IMR-90 (cell line): Measurements from ENCODE around the gene SH2B2. TPM values are rescaled to one million over a fixed set of nuclear protein-coding genes. Genes with fewer than 3 reads are reported as not detected.

Experiments
- ATAC-seq: fragments of 200-7000 bp; cut with Tn5 transposase; 2 replicates; pipeline ENCODE4 v1.9.1; 2020; ENCODE audit warnings: low read depth, mild to moderate bottlenecking, moderate library complexity
- BruUV-seq: library from RNA; stranded (reverse); fragments of 400-500 nt; replicated peaks from 2 replicates; lab custom pipeline; 2021; lab: Mats Ljungman, UMichigan
- CTCF ChIA-PET: fragments of 300-600 bp; formaldehyde crosslinking; extraction: SDS; loops from one replicate; lab custom pipeline; 2021; ENCODE audit warnings: antibody characterized with exemption; lab: Yijun Ruan, JAX
- POLR2A ChIA-PET: fragments of 300-600 bp; sonication (Branson Sonifier 250); formaldehyde crosslinking; loops from one replicate; lab custom pipeline; 2022; ENCODE audit warnings: antibody characterized with exemption; ENCODE audit not compliant: unreplicated experiment; lab: Charles Lee
- DNase-seq: peaks from one replicate; pipeline ENCODE4 v3.0.0; 2013
- H2AFZ ChIP-seq: replicated peaks from 2 replicates; pipeline ENCODE3; 2013; ENCODE audit warnings: low read length, mild to moderate bottlenecking; ENCODE audit not compliant: poor library complexity
- H2AK5ac ChIP-seq: 2 replicates; pipeline ENCODE4 v1.6.1; 2013; ENCODE audit warnings: low read depth, low read length, inconsistent platforms
- H2AK9ac ChIP-seq: replicated peaks from 2 replicates; pipeline ENCODE3; 2013; ENCODE audit warnings: mild to moderate bottlenecking, low read depth, low read length, moderate library complexity; ENCODE audit not compliant: poor library complexity
- H2BK120ac ChIP-seq: 2 replicates; pipeline ENCODE4 v1.6.1; 2013; ENCODE audit warnings: low read depth, low read length, inconsistent platforms
- H2BK15ac ChIP-seq: 3 replicates; pipeline ENCODE4 v1.6.1; 2013; ENCODE audit warnings: low read depth, low read length, inconsistent platforms
- H2BK20ac ChIP-seq: 2 replicates; pipeline ENCODE4 v1.6.1; 2013; ENCODE audit warnings: low read depth, mild to moderate bottlenecking, inconsistent platforms, low read length, moderate library complexity
- H2BK5ac ChIP-seq: 2 replicates; pipeline ENCODE4 v1.6.1; 2013; ENCODE audit warnings: mild to moderate bottlenecking, low read depth, low read length, inconsistent platforms; ENCODE audit not compliant: poor library complexity, severe bottlenecking
- H3K14ac ChIP-seq: replicated peaks from 2 replicates; pipeline ENCODE4 v1.6.1; 2013; ENCODE audit warnings: low read depth, low read length, inconsistent platforms
- H3K18ac ChIP-seq: 2 replicates; pipeline ENCODE4 v1.6.1; 2013; ENCODE audit warnings: low read depth, low read length, control low read depth
- H3K23ac ChIP-seq: 2 replicates; pipeline ENCODE4 v1.6.1; 2013; ENCODE audit warnings: low read depth, low read length, inconsistent platforms
- H3K27ac ChIP-seq: 2 replicates; pipeline ENCODE4 v1.5.1; 2013; ENCODE audit warnings: mild to moderate bottlenecking, control low read depth, low read length; ENCODE audit not compliant: insufficient read depth
- H3K27me3 ChIP-seq: 2 replicates; pipeline ENCODE4 v1.6.1; 2013; ENCODE audit warnings: low read length; ENCODE audit not compliant: control insufficient read depth, insufficient read depth
- H3K36me3 ChIP-seq: 2 replicates; pipeline ENCODE4 v1.6.1; 2013; ENCODE audit warnings: low read length, mixed read lengths; ENCODE audit not compliant: control insufficient read depth, insufficient read depth
- H3K4ac ChIP-seq: 2 replicates; pipeline ENCODE4 v1.6.1; 2013; ENCODE audit warnings: low read depth, low read length, inconsistent platforms
- H3K4me1 ChIP-seq: 2 replicates; pipeline ENCODE4 v1.6.1; 2013; ENCODE audit warnings: low read length, mixed read lengths; ENCODE audit not compliant: control insufficient read depth, insufficient read depth
- H3K4me2 ChIP-seq: 2 replicates; pipeline ENCODE4 v1.6.1; 2013; ENCODE audit warnings: low read depth, mild to moderate bottlenecking, control low read depth, low read length, moderate library complexity
- H3K4me3 ChIP-seq: 2 replicates; pipeline ENCODE4 v1.5.1; 2013; ENCODE audit warnings: low read depth, mild to moderate bottlenecking, control low read depth, low read length, moderate library complexity; ENCODE audit not compliant: insufficient read depth
- H3K56ac ChIP-seq: 2 replicates; pipeline ENCODE4 v1.6.1; 2013; ENCODE audit warnings: low read length, inconsistent platforms; ENCODE audit not compliant: insufficient read depth; ENCODE audit errors: extremely low read depth
- H3K79me1 ChIP-seq, 2 experiments: 2 replicates each; pipeline ENCODE4 v1.6.1; 2013; ENCODE audit warnings: low read length in 2 of 2, inconsistent platforms in 1 of 2, low read depth in 1 of 2
- H3K9ac ChIP-seq: 2 replicates; pipeline ENCODE4 v1.6.1; 2013; ENCODE audit warnings: low read depth, low read length, control low read depth
- H3K9me1 ChIP-seq: 2 replicates; pipeline ENCODE4 v1.6.1; 2013; ENCODE audit warnings: low read length, inconsistent platforms; ENCODE audit not compliant: insufficient read depth
- H3K9me3 ChIP-seq: 2 replicates; pipeline ENCODE4 v1.6.1; 2013; ENCODE audit warnings: low read length; ENCODE audit not compliant: control insufficient read depth, insufficient read depth
- H4K20me1 ChIP-seq: 2 replicates; pipeline ENCODE4 v1.6.1; 2013; ENCODE audit warnings: low read length, inconsistent platforms; ENCODE audit not compliant: insufficient read depth
- H4K5ac ChIP-seq: 2 replicates; pipeline ENCODE4 v1.6.1; 2013; ENCODE audit warnings: mild to moderate bottlenecking, low read depth, low read length, control low read depth
- H4K8ac ChIP-seq, 2 experiments: 2 replicates each; pipeline ENCODE4 v1.6.1; 2013; ENCODE audit warnings: low read depth in 2 of 2, low read length in 2 of 2, control low read depth in 1 of 2, inconsistent platforms in 1 of 2
- H4K91ac ChIP-seq: 2 replicates; pipeline ENCODE4 v1.6.1; 2013; ENCODE audit warnings: low read depth, low read length, inconsistent platforms; ENCODE audit not compliant: insufficient read depth
- CEBPB ChIP-seq: IDR thresholded peaks from 2 replicates; pipeline ENCODE4 v1.6.1; 2012; ENCODE audit warnings: low read depth, low read length, improper control_type of control experiment
- CHD1 ChIP-seq: IDR thresholded peaks from 2 replicates; pipeline ENCODE4 v1.6.1; 2012; ENCODE audit warnings: low read depth, low read length, improper control_type of control experiment
- ELK1 ChIP-seq: fragments of 150-350 bp; IDR thresholded peaks from 2 replicates; pipeline ENCODE4 v1.6.1; 2016; ENCODE audit warnings: low read depth, mild to moderate bottlenecking, low read length, moderate library complexity, borderline replicate concordance
- FOS ChIP-seq: fragments of 150-350 bp; IDR thresholded peaks from 2 replicates; pipeline ENCODE4 v1.6.1; 2016; ENCODE audit warnings: low read depth, low read length
- MAFK ChIP-seq: IDR thresholded peaks from 2 replicates; pipeline ENCODE4 v1.6.1; 2012; ENCODE audit warnings: low read depth, low read length, improper control_type of control experiment
- MAZ ChIP-seq: IDR thresholded peaks from 2 replicates; pipeline ENCODE4 v1.6.1; 2012; ENCODE audit warnings: low read depth, mild to moderate bottlenecking, low read length, improper control_type of control experiment, moderate library complexity, borderline replicate concordance
- MXI1 ChIP-seq: IDR thresholded peaks from 2 replicates; pipeline ENCODE4 v1.6.1; 2012; ENCODE audit warnings: low read depth, mild to moderate bottlenecking, low read length, moderate library complexity, borderline replicate concordance
- NFE2L2 ChIP-seq: fragments of 150-350 bp; IDR thresholded peaks from 2 replicates; pipeline ENCODE4 v1.6.1; 2016; ENCODE audit warnings: low read depth, mild to moderate bottlenecking, low read length
- POLR2A ChIP-seq: IDR thresholded peaks from 2 replicates; pipeline ENCODE4 v1.6.1; 2012; ENCODE audit warnings: mild to moderate bottlenecking, low read depth, low read length
- RAD21 ChIP-seq: IDR thresholded peaks from 2 replicates; pipeline ENCODE4 v1.6.1; 2012; ENCODE audit warnings: low read length, improper control_type of control experiment
- RCOR1 ChIP-seq: IDR thresholded peaks from 2 replicates; pipeline ENCODE4 v1.6.1; 2012; ENCODE audit warnings: mild to moderate bottlenecking, low read length, improper control_type of control experiment; ENCODE audit not compliant: insufficient replicate concordance
- RFX5 ChIP-seq: IDR thresholded peaks from 2 replicates; pipeline ENCODE4 v1.8.0; 2012; ENCODE audit warnings: low read depth, mild to moderate bottlenecking, low read length, moderate library complexity
- SMC3 ChIP-seq: fragments of 150-350 bp; IDR thresholded peaks from 2 replicates; pipeline ENCODE4 v1.6.1; 2016; ENCODE audit warnings: low read depth, mild to moderate bottlenecking, antibody characterized with exemption, low read length, moderate library complexity
- WGBS, 2 experiments: methylation state at CpG; one replicate each; pipeline versions ENCODE4 v1.1.5 to v1.1.7; 2013; ENCODE audit warnings: missing lambda C conversion rate in 2 of 2; ENCODE audit not compliant: insufficient read length in 1 of 2; ENCODE audit errors: extremely low coverage in 2 of 2; 5-methylcytosine and 5-hydroxymethylcytosine counted together
- dilution Hi-C: fragments of 300-500 bp; cut with HindIII; formaldehyde crosslinking; loops from one replicate; pipeline ENCODE4 v1.14.3; 2018; ENCODE audit warnings: low sequenced_read_pairs; ENCODE audit not compliant: unreplicated experiment
- in situ Hi-C: fragments of 300-500 bp; cut with MboI; formaldehyde crosslinking; loops from 3 replicates; pipeline ENCODE4 v1.14.3; 2019; ENCODE audit warnings: low sequenced_read_pairs, inconsistent platforms, mixed read lengths
- intact Hi-C: fragments of 100-400 bp; cut with micrococcal nuclease; formaldehyde crosslinking; loops from 2 replicates; pipeline ENCODE4 v1.10.0; 2022
- polyA plus RNA-seq, 3 experiments: library from polyadenylated mRNA; depleted of rRNA; stranded (reverse); fragments of >200 nt; gene quantifications; 2 replicates each; pipeline ENCODE4 v1.2.3, GENCODE V29; 2012; ENCODE audit warnings: low replicate concordance in 1 of 3
- total RNA-seq: library from RNA; depleted of rRNA; stranded (reverse); fragments of >200 nt; gene quantifications from 2 replicates; pipeline ENCODE4 v1.2.3, GENCODE V29; 2012
- TF ChIP-seq, protein P1 (sequence below): conservative IDR thresholded peaks from 2 replicates; pipeline ENCODE4 v1.5.1; 2012; ENCODE audit warnings: mild to moderate bottlenecking, low read depth, low read length, improper control_type of control experiment

Gene SH2B2
- total and polyA plus RNA-seq, 2 of the 4 experiments (the other 2 are of a cell fraction) = 0.36 to 0.99 TPM

DNA sequence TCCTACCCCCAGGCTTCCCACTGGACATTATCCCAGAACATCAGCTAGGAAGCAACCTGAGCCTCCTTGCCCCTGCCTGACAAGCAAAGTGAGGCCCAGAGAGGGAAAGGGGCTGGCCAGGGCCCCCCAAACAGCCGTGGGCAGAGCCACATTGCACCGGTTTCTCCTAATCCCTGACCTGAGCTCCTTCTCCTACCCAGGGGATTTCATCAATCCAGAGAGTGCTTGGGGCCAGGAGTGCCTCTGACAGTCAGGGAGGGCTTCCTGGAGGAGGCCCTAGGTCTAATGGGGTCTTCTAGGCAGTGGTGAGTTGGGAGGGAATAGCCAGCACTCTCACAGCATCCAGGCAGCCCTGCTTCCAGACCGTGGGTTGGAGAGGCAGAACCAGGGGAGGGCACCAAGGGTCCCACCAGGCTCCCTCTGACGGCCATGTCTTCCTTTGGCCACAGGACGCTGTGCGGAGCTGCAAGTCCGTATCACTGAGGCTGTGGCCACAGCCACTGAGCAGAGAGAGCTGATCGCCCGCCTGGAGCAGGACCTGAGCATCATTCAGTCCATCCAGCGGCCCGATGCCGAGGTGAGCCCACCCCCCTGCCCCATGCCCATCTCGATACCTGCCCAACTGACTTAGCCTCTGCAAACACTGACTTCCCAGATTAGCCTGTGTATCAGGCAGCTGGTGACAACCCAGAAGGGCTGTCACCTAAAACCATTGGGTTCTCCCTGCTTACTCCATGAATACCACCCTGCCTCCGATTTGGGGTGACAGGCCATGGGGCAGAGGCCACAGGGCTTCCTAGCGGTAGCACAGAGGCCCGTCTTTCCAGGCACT, 13.5 kb upstream of the SH2B2 start:
- no peak overlapping the region for H3K9ac ChIP-seq
- in situ Hi-C loops = loop anchor here (5.0 to 25.0 kb wide), 2 partner anchors 731 to 911 kb away; partner anchors contain the start of gene COL26A1
- no peak for TF ChIP-seq CHD1
- TF ChIP-seq NFE2L2 = no peak
- TF ChIP-seq POLR2A = no peak
- TF ChIP-seq, protein P1, sequence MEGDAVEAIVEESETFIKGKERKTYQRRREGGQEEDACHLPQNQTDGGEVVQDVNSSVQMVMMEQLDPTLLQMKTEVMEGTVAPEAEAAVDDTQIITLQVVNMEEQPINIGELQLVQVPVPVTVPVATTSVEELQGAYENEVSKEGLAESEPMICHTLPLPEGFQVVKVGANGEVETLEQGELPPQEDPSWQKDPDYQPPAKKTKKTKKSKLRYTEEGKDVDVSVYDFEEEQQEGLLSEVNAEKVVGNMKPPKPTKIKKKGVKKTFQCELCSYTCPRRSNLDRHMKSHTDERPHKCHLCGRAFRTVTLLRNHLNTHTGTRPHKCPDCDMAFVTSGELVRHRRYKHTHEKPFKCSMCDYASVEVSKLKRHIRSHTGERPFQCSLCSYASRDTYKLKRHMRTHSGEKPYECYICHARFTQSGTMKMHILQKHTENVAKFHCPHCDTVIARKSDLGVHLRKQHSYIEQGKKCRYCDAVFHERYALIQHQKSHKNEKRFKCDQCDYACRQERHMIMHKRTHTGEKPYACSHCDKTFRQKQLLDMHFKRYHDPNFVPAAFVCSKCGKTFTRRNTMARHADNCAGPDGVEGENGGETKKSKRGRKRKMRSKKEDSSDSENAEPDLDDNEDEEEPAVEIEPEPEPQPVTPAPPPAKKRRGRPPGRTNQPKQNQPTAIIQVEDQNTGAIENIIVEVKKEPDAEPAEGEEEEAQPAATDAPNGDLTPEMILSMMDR = no peak
- TF ChIP-seq CEBPB = no peak
- TF ChIP-seq MXI1 = no peak
- TF ChIP-seq RFX5 = no peak
- TF ChIP-seq SMC3 = no peak
- no peak for TF ChIP-seq MAZ
- no peak for TF ChIP-seq MAFK
- no peak for TF ChIP-seq FOS
- no peak for TF ChIP-seq RCOR1
- TF ChIP-seq RAD21 = no peak
- no peak for TF ChIP-seq ELK1

More for the DNA sequence above, 13.5 kb upstream of the SH2B2 start:
- H3K4me2 ChIP-seq = no peak overlapping the region
- no peak for DNase-seq
- no peak overlapping the region for H2BK15ac ChIP-seq
- H2BK120ac ChIP-seq = peak overlapping the region; percentile 20
- peaks cover 6% of the 10 kb centered on the region; the same call in 1 of the 2 replicates for H4K20me1 ChIP-seq
- H3K18ac ChIP-seq = no peak overlapping the region
- H2AK5ac ChIP-seq = peak overlapping the region; percentile 62; the same call in 1 of the 2 replicates
- ATAC-seq = no peak
- H4K5ac ChIP-seq = no peak overlapping the region
- 0 out of 2 replicates have a peak overlapping the region, but pooled peaks have one; percentile 5 for H3K27ac ChIP-seq
- POLR2A ChIA-PET = no interaction called here
- intact Hi-C loops = loop anchor here (1.0 to 2.0 kb wide), 4 partner anchors 459 to 731 kb away; no protein-coding TSS in a partner anchor
- H2AFZ ChIP-seq = peak overlapping the region; percentile 89
- no peaks in the 10 kb centered on the region for H3K27me3 ChIP-seq
- peaks cover 12% of the 10 kb centered on the region for H3K4me1 ChIP-seq
- 0 out of 2 replicates have a peak overlapping the region, but pooled peaks have one; percentile 37 for H4K91ac ChIP-seq
- no peak overlapping the region for H3K4me3 ChIP-seq
- peak overlapping the region; percentile 81 for H2AK9ac ChIP-seq
- peaks cover 4% of the 10 kb centered on the region; the same call in 1 of the 2 replicates for H3K9me1 ChIP-seq
- peak overlapping the region; percentile 73 for H2BK5ac ChIP-seq
- no peaks in the 10 kb centered on the region for H3K9me3 ChIP-seq
- H3K36me3 ChIP-seq = no peaks in the 10 kb centered on the region
- dilution Hi-C loops = no loop called here
- H3K56ac ChIP-seq = no peak overlapping the region
- H3K23ac ChIP-seq = 0 out of 2 replicates have a peak overlapping the region, but pooled peaks have one; percentile 3
- H3K14ac ChIP-seq = 0 out of 2 replicates have a peak overlapping the region, but pooled peaks have one; percentile 60
- BruUV-seq = no TSS peak
- H3K4ac ChIP-seq = peak overlapping the region; percentile 36; the same call in 1 of the 2 replicates
- 93% methylated on average over 3 of the region's 16 CpGs; no CpG with 5 or more reads in 1 of the 2 experiments for WGBS, 2 experiments
- peak overlapping the region in 1 of 2 experiments; percentile 66; a peak in 2 of 4 replicates for H4K8ac ChIP-seq
- CTCF ChIA-PET = interaction anchor here (1.0 kb wide), 3 partner anchors 12 to 671 kb away, joined by 3 read pairs; no protein-coding TSS in a partner anchor
- no peaks in the 10 kb centered on the region for H3K79me1 ChIP-seq
- H2BK20ac ChIP-seq = no peak overlapping the region; the same call in 1 of the 2 replicates
